SKM-1 (cell line): ENCODE results near the gene CBR3.
"Not testable (repeated sequence)": the region's sequence is repeated elsewhere in the genome, so short reads cannot be mapped to it uniquely, and the experiment has no call there.

Experiments used
- DNase-seq: peaks from one replicate; lab custom pipeline; 2025; ENCODE audit not compliant: unreplicated experiment; lab: John Stamatoyannopoulos, UW

Gene CBR3

GRCh38 chr21:36117286-36117741 lies 17.6 kb upstream of the CBR3 start:
- no peak for DNase-seq

GRCh38 chr21:36120304-36120888 lies 14.5 kb upstream of the CBR3 start:
- DNase-seq = peak; percentile 54

- no peak for DNase-seq
Measured at GRCh38 chr21:36122977-36123376, 11.9 kb upstream of the CBR3 start.

GRCh38 chr21:36124395-36124794 lies 10.5 kb upstream of the CBR3 start:
- DNase-seq = no peak

GRCh38 chr21:36125512-36126207 lies 9.2 kb upstream of the CBR3 start:
- peak; percentile 44 for DNase-seq

GRCh38 chr21:36126208-36126565 lies 8.7 kb upstream of the CBR3 start:
- no peak for DNase-seq

- DNase-seq = no peak
Measured at GRCh38 chr21:36126621-36127110, 8.2 kb upstream of the CBR3 start.

- no peak for DNase-seq
Measured at GRCh38 chr21:36127250-36127904, 7.5 kb upstream of the CBR3 start.

- DNase-seq = no peak
Measured at GRCh38 chr21:36127977-36128376, 6.9 kb upstream of the CBR3 start.

GRCh38 chr21:36129219-36129618 lies 5.7 kb upstream of the CBR3 start:
- DNase-seq = no peak

- DNase-seq = not testable (repeated sequence)
Measured at GRCh38 chr21:36130414-36130762, 4.5 kb upstream of the CBR3 start.

- not testable (repeated sequence) for DNase-seq
Measured at GRCh38 chr21:36130839-36131238, 4.0 kb upstream of the CBR3 start.

- DNase-seq = no peak
Measured at GRCh38 chr21:36132696-36133095, 2.2 kb upstream of the CBR3 start.

- DNase-seq = no peak
Measured at GRCh38 chr21:36135391-36136102, 668 bp downstream of the CBR3 start.

- DNase-seq = not testable (repeated sequence)
Measured at GRCh38 chr21:36139791-36140190, 4.9 kb downstream of the CBR3 start.

- DNase-seq = peak; percentile 76
Measured at GRCh38 chr21:36141513-36141925, 6.6 kb downstream of the CBR3 start.

GRCh38 chr21:36144233-36144632 lies 9.4 kb downstream of the CBR3 start:
- not testable (repeated sequence) for DNase-seq

- no peak for DNase-seq
Measured at GRCh38 chr21:36145259-36145658, 10.4 kb downstream of the CBR3 start.

GRCh38 chr21:36147911-36148310 lies 13.0 kb downstream of the CBR3 start:
- DNase-seq = no peak

GRCh38 chr21:36148886-36149285 lies 14.0 kb downstream of the CBR3 start:
- DNase-seq = no peak
